K562 (cell line): ENCODE measurements around the gene B3GALNT2. TPM values are rescaled to one million over a fixed set of nuclear protein-coding genes. Genes with fewer than 3 reads are reported as not detected.

ENCODE experiments used
- BMI1 ChIP-seq: fragments of 150-350 bp; IDR thresholded peaks from 2 replicates; pipeline ENCODE4 v1.6.1; 2014; ENCODE audit warnings: low read length
- CXXC5 ChIP-seq: fragments of 250-450 bp; sonication (Bioruptor Pico); IDR thresholded peaks from 2 replicates; pipeline ENCODE4 v1.8.0; 2022; ENCODE audit warnings: inconsistent platforms, mild to moderate bottlenecking, moderate library complexity
- GATAD2B ChIP-seq: fragments of 450-650 bp; IDR thresholded peaks from 2 replicates; pipeline ENCODE4 v1.6.1; 2017; ENCODE audit warnings: mild to moderate bottlenecking, borderline replicate concordance
- RFX5 ChIP-seq: IDR thresholded peaks from 2 replicates; pipeline ENCODE4 v1.6.1; 2011; ENCODE audit warnings: low read depth, mild to moderate bottlenecking, improper control_type of control experiment, low read length
- THRAP3 ChIP-seq: fragments of 450-650 bp; IDR thresholded peaks from 2 replicates; pipeline ENCODE4 v1.6.1; 2016; ENCODE audit warnings: mild to moderate bottlenecking, inconsistent platforms, borderline replicate concordance
- ZNF146 ChIP-seq: IDR thresholded peaks from one replicate; pipeline ENCODE4 v1.6.1; 2018; ENCODE audit warnings: missing compliant biosample characterization; ENCODE audit not compliant: unreplicated experiment
- polyA plus RNA-seq, 8 experiments: library from polyadenylated mRNA; depleted of rRNA in 4 of 8; stranded (reverse) in 5 of 8; unstranded in 3 of 8; fragments of >200 nt; fragmentation: Nextera tagmentation in 2 of 8; fragmentation: Illumina TruSeq in 1 of 8; extraction: Ambion mirVana in 2 of 8; extraction: Trizol in 1 of 8; gene quantifications; 2 replicates each; pipeline versions ENCODE4 v1.2.1 to v1.2.3, GENCODE V29; 2011 to 2014; ENCODE audit warnings: inconsistent platforms in 1 of 8, missing spikeins in 1 of 8
- total RNA-seq, 7 experiments: library from RNA; depleted of rRNA in 6 of 7; stranded (reverse); fragments of >200 nt in 6 of 7; fragmentation: Illumina TruSeq in 2 of 7; extraction: Trizol in 2 of 7; gene quantifications; 2 replicates each; pipeline versions ENCODE4 v1.2.1 to v1.2.3, GENCODE V29; 2011 to 2021; ENCODE audit warnings: low replicate concordance in 1 of 7
- TF ChIP-seq, protein P1 (sequence below): sonication (generic); formaldehyde crosslinking; IDR thresholded peaks from 2 replicates; pipeline ENCODE4 v1.8.0; 2022; ENCODE audit warnings: mild to moderate bottlenecking, missing genetic modification reagents, borderline replicate concordance
- TF ChIP-seq, protein P2 (sequence below): fragments of 450-650 bp; IDR thresholded peaks from 2 replicates; pipeline ENCODE4 v1.6.1; 2018; ENCODE audit not compliant: partially characterized antibody
- TF ChIP-seq, protein P3 (sequence below), 2 experiments: fragments of 450-650 bp; formaldehyde crosslinking in 1 of 2; IDR thresholded peaks; 2 replicates each; pipeline versions ENCODE4 v1.4.0 to v1.6.1; 2014 to 2020; ENCODE audit warnings: mild to moderate bottlenecking in 2 of 2, borderline replicate concordance in 1 of 2, low read depth in 1 of 2

Gene B3GALNT2
- total and polyA plus RNA-seq, 9 of the 15 experiments (the other 6 are each of a cell fraction or from before 2014, with no cell fraction given), result 2.0 to 31.7 (median 22.9) TPM

DNA sequence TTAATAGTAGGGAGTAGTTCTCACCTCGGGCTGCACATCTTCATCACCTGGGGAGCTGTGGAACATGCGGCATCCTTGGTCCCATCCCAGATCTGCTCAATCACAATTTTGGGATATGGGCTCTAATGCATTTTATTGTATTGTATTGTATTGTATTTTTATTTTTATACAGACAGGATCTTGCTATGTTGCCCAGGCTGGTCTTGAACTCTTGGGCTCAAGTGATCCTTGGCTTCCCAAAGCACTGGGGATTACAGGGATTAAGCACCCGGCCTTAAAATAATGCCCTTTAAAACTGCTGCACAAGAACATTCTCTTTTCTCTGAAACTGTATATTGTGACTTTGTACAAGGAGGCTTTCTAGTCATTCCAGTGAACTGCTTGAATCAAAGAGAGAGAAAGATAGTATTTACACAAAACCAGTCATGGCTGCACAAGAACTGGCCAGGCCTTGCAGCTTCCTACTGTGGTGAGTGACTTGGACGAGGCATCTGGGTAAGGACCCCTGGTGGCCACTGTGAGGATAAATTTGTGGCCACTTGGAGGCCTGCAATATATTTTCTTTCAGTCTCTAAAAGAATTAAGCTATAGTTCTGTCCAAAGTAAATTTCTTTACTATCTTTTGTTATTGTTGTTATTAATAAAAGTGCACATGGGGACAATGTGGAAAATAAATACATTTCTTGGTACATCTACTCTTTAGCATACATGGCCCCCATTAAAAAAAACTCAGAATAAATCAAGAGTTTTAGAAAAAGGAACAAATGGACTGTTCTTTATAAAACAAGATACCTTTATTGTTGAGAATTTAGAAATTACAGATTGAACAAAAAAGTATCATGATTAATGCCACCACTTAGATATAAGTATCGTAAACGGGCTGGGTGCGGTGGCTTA is 89.0 kb downstream of the B3GALNT2 start (continued):
- TF ChIP-seq, protein P1, sequence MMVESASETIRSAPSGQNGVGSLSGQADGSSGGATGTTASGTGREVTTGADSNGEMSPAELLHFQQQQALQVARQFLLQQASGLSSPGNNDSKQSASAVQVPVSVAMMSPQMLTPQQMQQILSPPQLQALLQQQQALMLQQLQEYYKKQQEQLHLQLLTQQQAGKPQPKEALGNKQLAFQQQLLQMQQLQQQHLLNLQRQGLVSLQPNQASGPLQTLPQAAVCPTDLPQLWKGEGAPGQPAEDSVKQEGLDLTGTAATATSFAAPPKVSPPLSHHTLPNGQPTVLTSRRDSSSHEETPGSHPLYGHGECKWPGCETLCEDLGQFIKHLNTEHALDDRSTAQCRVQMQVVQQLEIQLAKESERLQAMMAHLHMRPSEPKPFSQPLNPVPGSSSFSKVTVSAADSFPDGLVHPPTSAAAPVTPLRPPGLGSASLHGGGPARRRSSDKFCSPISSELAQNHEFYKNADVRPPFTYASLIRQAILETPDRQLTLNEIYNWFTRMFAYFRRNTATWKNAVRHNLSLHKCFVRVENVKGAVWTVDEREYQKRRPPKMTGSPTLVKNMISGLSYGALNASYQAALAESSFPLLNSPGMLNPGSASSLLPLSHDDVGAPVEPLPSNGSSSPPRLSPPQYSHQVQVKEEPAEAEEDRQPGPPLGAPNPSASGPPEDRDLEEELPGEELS, result no peak
- TF ChIP-seq THRAP3 (no peak), GATAD2B (no peak), RFX5 (no peak), BMI1 (no peak), ZNF146 (CRISPR knock-in tag) (no peak), CXXC5 (CRISPR knock-in tag) (0 out of 2 replicates have a peak, but pooled peaks have one; percentile 10)
- TF ChIP-seq, protein P2, sequence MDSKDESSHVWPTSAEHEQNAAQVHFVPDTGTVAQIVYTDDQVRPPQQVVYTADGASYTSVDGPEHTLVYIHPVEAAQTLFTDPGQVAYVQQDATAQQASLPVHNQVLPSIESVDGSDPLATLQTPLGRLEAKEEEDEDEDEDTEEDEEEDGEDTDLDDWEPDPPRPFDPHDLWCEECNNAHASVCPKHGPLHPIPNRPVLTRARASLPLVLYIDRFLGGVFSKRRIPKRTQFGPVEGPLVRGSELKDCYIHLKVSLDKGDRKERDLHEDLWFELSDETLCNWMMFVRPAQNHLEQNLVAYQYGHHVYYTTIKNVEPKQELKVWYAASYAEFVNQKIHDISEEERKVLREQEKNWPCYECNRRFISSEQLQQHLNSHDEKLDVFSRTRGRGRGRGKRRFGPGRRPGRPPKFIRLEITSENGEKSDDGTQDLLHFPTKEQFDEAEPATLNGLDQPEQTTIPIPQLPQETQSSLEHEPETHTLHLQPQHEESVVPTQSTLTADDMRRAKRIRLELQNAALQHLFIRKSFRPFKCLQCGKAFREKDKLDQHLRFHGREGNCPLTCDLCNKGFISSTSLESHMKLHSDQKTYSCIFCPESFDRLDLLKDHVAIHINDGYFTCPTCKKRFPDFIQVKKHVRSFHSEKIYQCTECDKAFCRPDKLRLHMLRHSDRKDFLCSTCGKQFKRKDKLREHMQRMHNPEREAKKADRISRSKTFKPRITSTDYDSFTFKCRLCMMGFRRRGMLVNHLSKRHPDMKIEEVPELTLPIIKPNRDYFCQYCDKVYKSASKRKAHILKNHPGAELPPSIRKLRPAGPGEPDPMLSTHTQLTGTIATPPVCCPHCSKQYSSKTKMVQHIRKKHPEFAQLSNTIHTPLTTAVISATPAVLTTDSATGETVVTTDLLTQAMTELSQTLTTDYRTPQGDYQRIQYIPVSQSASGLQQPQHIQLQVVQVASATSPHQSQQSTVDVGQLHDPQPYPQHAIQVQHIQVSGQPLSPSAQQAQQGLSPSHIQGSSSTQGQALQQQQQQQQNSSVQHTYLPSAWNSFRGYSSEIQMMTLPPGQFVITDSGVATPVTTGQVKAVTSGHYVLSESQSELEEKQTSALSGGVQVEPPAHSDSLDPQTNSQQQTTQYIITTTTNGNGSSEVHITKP, result no peak
- TF ChIP-seq, protein P3, sequence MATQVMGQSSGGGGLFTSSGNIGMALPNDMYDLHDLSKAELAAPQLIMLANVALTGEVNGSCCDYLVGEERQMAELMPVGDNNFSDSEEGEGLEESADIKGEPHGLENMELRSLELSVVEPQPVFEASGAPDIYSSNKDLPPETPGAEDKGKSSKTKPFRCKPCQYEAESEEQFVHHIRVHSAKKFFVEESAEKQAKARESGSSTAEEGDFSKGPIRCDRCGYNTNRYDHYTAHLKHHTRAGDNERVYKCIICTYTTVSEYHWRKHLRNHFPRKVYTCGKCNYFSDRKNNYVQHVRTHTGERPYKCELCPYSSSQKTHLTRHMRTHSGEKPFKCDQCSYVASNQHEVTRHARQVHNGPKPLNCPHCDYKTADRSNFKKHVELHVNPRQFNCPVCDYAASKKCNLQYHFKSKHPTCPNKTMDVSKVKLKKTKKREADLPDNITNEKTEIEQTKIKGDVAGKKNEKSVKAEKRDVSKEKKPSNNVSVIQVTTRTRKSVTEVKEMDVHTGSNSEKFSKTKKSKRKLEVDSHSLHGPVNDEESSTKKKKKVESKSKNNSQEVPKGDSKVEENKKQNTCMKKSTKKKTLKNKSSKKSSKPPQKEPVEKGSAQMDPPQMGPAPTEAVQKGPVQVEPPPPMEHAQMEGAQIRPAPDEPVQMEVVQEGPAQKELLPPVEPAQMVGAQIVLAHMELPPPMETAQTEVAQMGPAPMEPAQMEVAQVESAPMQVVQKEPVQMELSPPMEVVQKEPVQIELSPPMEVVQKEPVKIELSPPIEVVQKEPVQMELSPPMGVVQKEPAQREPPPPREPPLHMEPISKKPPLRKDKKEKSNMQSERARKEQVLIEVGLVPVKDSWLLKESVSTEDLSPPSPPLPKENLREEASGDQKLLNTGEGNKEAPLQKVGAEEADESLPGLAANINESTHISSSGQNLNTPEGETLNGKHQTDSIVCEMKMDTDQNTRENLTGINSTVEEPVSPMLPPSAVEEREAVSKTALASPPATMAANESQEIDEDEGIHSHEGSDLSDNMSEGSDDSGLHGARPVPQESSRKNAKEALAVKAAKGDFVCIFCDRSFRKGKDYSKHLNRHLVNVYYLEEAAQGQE (IDR thresholded peaks at IDR 0.05; ENCODE audit: borderline replicate concordance), result peak; percentile 93
- TF ChIP-seq, protein P3 (CRISPR knock-in tag; IDR thresholded peaks at IDR 0.05; ENCODE audit: low read depth), result no peak
